Neuronal stem cell (in vitro differentiated cells): ENCODE data around the gene CRYBB1.

ENCODE experiments used
- DNase-seq: peaks from one replicate; pipeline ENCODE4 v3.0.0-alpha.2; 2013; ENCODE audit warnings: low spot score
- H2AFZ ChIP-seq: one replicate; pipeline ENCODE4 v1.6.1; 2013; ENCODE audit warnings: mild to moderate bottlenecking, low read length, inconsistent platforms
- H2AK5ac ChIP-seq: 2 replicates; pipeline ENCODE4 v1.6.1; 2013; ENCODE audit warnings: low read depth, mild to moderate bottlenecking, inconsistent platforms, low read length, moderate library complexity, mixed read lengths
- H2BK120ac ChIP-seq: 2 replicates; pipeline ENCODE4 v1.6.1; 2013; ENCODE audit warnings: low read depth, mild to moderate bottlenecking, inconsistent platforms, low read length, moderate library complexity, mixed read lengths
- H2BK12ac ChIP-seq: one replicate; pipeline ENCODE4 v1.6.1; 2013; ENCODE audit warnings: low read length, inconsistent platforms
- H2BK15ac ChIP-seq: 2 replicates; pipeline ENCODE4 v1.6.1; 2013; ENCODE audit warnings: mild to moderate bottlenecking, low read length, inconsistent platforms, mixed read lengths
- H2BK5ac ChIP-seq: one replicate; pipeline ENCODE4 v1.6.1; 2013; ENCODE audit warnings: inconsistent platforms, mild to moderate bottlenecking, low read length, moderate library complexity
- H3K14ac ChIP-seq: one replicate; pipeline ENCODE4 v1.6.1; 2013; ENCODE audit warnings: low read length, inconsistent platforms
- H3K18ac ChIP-seq: 2 replicates; pipeline ENCODE4 v1.6.1; 2013; ENCODE audit warnings: low read length, inconsistent platforms
- H3K23ac ChIP-seq: 2 replicates; pipeline ENCODE4 v1.6.1; 2013; ENCODE audit warnings: low read depth, mild to moderate bottlenecking, mixed read lengths, low read length, inconsistent platforms; ENCODE audit not compliant: poor library complexity
- H3K27ac ChIP-seq: replicated peaks from 3 replicates; pipeline ENCODE4 v1.5.1; 2013; ENCODE audit warnings: low read length, inconsistent platforms
- H3K27me3 ChIP-seq, 3 experiments: 2 replicates each; pipeline ENCODE4 v1.6.1; 2013; ENCODE audit warnings: low read length in 3 of 3, mild to moderate bottlenecking in 2 of 3, inconsistent platforms in 1 of 3, low read depth in 1 of 3, mixed read lengths in 1 of 3, moderate library complexity in 1 of 3; ENCODE audit not compliant: control insufficient read depth in 3 of 3, insufficient read depth in 3 of 3
- H3K36me3 ChIP-seq, 2 donors: replicated peaks in 1 of 2; 2 replicates each; pipeline ENCODE4 v1.6.1; 2013; ENCODE audit warnings: low read length in 2 of 2; ENCODE audit not compliant: control insufficient read depth in 2 of 2, insufficient read depth in 2 of 2
- H3K4ac ChIP-seq: 2 replicates; pipeline ENCODE4 v1.6.1; 2013; ENCODE audit warnings: inconsistent platforms, mild to moderate bottlenecking, low read length, moderate library complexity
- H3K4me1 ChIP-seq, 2 donors: 1 replicate in 1 of 2; 2 replicates in 1 of 2; pipeline ENCODE4 v1.6.1; 2013; ENCODE audit warnings: low read length in 2 of 2, low read depth in 1 of 2; ENCODE audit not compliant: control insufficient read depth in 2 of 2, insufficient read depth in 1 of 2
- H3K4me2 ChIP-seq: one replicate; pipeline ENCODE4 v1.6.1; 2013; ENCODE audit warnings: mild to moderate bottlenecking, low read length, inconsistent platforms; ENCODE audit not compliant: insufficient read depth, poor library complexity, severe bottlenecking
- H3K4me3 ChIP-seq, 2 donors: 2 replicates each; pipeline ENCODE4 v1.5.1; 2013; ENCODE audit warnings: low read length in 2 of 2, mild to moderate bottlenecking in 2 of 2, inconsistent platforms in 1 of 2, moderate library complexity in 1 of 2
- H3K79me1 ChIP-seq: one replicate; pipeline ENCODE4 v1.6.1; 2013; ENCODE audit warnings: low read depth, mild to moderate bottlenecking, inconsistent platforms, low read length, moderate library complexity
- H3K9ac ChIP-seq: one replicate; pipeline ENCODE4 v1.6.1; 2013; ENCODE audit warnings: mild to moderate bottlenecking, low read depth, low read length, inconsistent platforms; ENCODE audit not compliant: poor library complexity
- H3K9me3 ChIP-seq, 2 donors: replicated peaks in 1 of 2; 2 replicates each; pipeline versions ENCODE3 to v1.6.1; 2013; ENCODE audit warnings: low read length in 2 of 2, mild to moderate bottlenecking in 2 of 2, inconsistent platforms in 1 of 2, low read depth in 1 of 2, mixed read lengths in 1 of 2, moderate library complexity in 1 of 2; ENCODE audit not compliant: control insufficient read depth in 2 of 2, insufficient read depth in 1 of 2
- H4K8ac ChIP-seq: one replicate; pipeline ENCODE4 v1.6.1; 2013; ENCODE audit warnings: low read depth, mild to moderate bottlenecking, inconsistent platforms, low read length, moderate library complexity
- H4K91ac ChIP-seq: one replicate; pipeline ENCODE4 v1.6.1; 2013; ENCODE audit warnings: low read length, low read depth, mild to moderate bottlenecking, inconsistent platforms; ENCODE audit not compliant: poor library complexity
- WGBS, 2 donors: extraction: QIAGEN DNeasy Blood & Tissue Kit; methylation state at CpG; one replicate each; pipeline ENCODE4 v1.1.7; 2013; ENCODE audit warnings: missing lambda C conversion rate in 2 of 2, mixed read lengths in 1 of 2; ENCODE audit not compliant: insufficient read length in 2 of 2, insufficient replicate concordance in 1 of 2; ENCODE audit errors: extremely low coverage in 2 of 2; 5-methylcytosine and 5-hydroxymethylcytosine counted together

Gene CRYBB1

GRCh38 chr22:26588729-26589366 is 29.0 kb downstream of the CRYBB1 start:
- peak overlapping the region; percentile 19 for H2BK120ac ChIP-seq
- H3K27ac ChIP-seq: no peak overlapping the region
- peak overlapping the region; percentile 42 for H3K4ac ChIP-seq
- no peaks in the 10 kb centered on the region for H3K27me3 ChIP-seq
- peaks cover 8% of the 10 kb centered on the region for H3K79me1 ChIP-seq
- H2BK5ac ChIP-seq: peak overlapping the region; percentile 85
- DNase-seq: no peak
- peak overlapping the region; percentile 60 to 87 for H3K4me3 ChIP-seq
- H2AK5ac ChIP-seq: peak overlapping the region; percentile 65
- H2BK15ac ChIP-seq: peak overlapping the region; percentile 77
- peak overlapping the region; percentile 82 for H3K9ac ChIP-seq
- no peak overlapping the region for H4K91ac ChIP-seq
- H3K36me3 ChIP-seq: peaks cover 0 to 29% of the 10 kb centered on the region in 2 donors
- peaks cover 2 to 6% of the 10 kb centered on the region in 2 donors for H3K9me3 ChIP-seq
- peak overlapping the region; percentile 92 for H3K4me2 ChIP-seq
- H2BK12ac ChIP-seq: no peak overlapping the region
- H2AFZ ChIP-seq: peak overlapping the region; percentile 78
- H3K4me1 ChIP-seq: peaks cover 3 to 6% of the 10 kb centered on the region in 2 donors
- H3K18ac ChIP-seq: peak overlapping the region; percentile 89
- H4K8ac ChIP-seq: no peak overlapping the region
- no CpG with 5 or more reads among the region's 14 CpGs for WGBS, 2 donors
- peak overlapping the region; percentile 12 for H3K23ac ChIP-seq
- peak overlapping the region; percentile 91 for H3K14ac ChIP-seq

GRCh38 chr22:26587991-26588613 is 29.7 kb downstream of the CRYBB1 start:
- Histone ChIP-seq H3K27me3 (no peaks in the 10 kb centered on the region), H2BK12ac (no peak overlapping the region), H3K9me3 (peaks cover 2 to 6% of the 10 kb centered on the region in 2 donors), H3K9ac (no peak overlapping the region), H2AFZ (no peak overlapping the region), H3K18ac (no peak overlapping the region), H3K4me3 (no peak overlapping the region), H3K36me3 (peaks cover 0 to 31% of the 10 kb centered on the region in 2 donors), H3K14ac (no peak overlapping the region), H4K91ac (no peak overlapping the region), H3K4me1 (peaks cover 3 to 6% of the 10 kb centered on the region in 2 donors), H2BK15ac (no peak overlapping the region), H3K4ac (no peak overlapping the region), H3K79me1 (peaks cover 8% of the 10 kb centered on the region), H4K8ac (no peak overlapping the region), H3K27ac (no peak overlapping the region), H2AK5ac (no peak overlapping the region), H3K4me2 (no peak overlapping the region), H2BK120ac (no peak overlapping the region), H2BK5ac (no peak overlapping the region), H3K23ac (no peak overlapping the region)
- no peak for DNase-seq
- WGBS, 2 donors: no CpG with 5 or more reads among the region's 4 CpGs

GRCh38 chr22:26586556-26587325 is 31.1 kb downstream of the CRYBB1 start:
- Histone ChIP-seq H2BK12ac (no peak overlapping the region), H3K4me1 (peaks cover 3 to 6% of the 10 kb centered on the region in 2 donors), H3K4me2 (no peak overlapping the region), H2AK5ac (no peak overlapping the region), H4K8ac (no peak overlapping the region), H3K4me3 (no peak overlapping the region), H3K36me3 (peaks cover 0 to 39% of the 10 kb centered on the region in 2 donors), H3K23ac (no peak overlapping the region), H3K4ac (no peak overlapping the region), H4K91ac (no peak overlapping the region), H2BK15ac (no peak overlapping the region), H2AFZ (no peak overlapping the region), H3K27ac (no peak overlapping the region), H3K14ac (no peak overlapping the region), H3K27me3 (no peaks in the 10 kb centered on the region), H2BK120ac (no peak overlapping the region), H3K18ac (no peak overlapping the region), H2BK5ac (no peak overlapping the region), H3K79me1 (peaks cover 8% of the 10 kb centered on the region), H3K9ac (no peak overlapping the region), H3K9me3 (peaks cover 2 to 6% of the 10 kb centered on the region in 2 donors)
- WGBS, 2 donors: no CpG with 5 or more reads among the region's 11 CpGs
- no peak for DNase-seq
